GM23338 (cell line): ENCODE measurements around the gene PTPRN2.
A peak's percentile ranks its signal among the peaks of the same experiment; 100 is the strongest.

Source experiments
- CREB1 ChIP-seq: fragments of 250-450 bp; sonication (Bioruptor Pico); IDR thresholded peaks from 2 replicates; pipeline ENCODE4 v1.5.0; 2020; ENCODE audit warnings: low read depth, mild to moderate bottlenecking, moderate library complexity
- CTCF ChIP-seq, 2 experiments: fragments of 200-600 bp in 1 of 2; sonication (generic) in 1 of 2; conservative IDR thresholded peaks; 2 replicates each; pipeline versions ENCODE4 v1.5.1 to v1.6.1; 2016 to 2017; ENCODE audit warnings: antibody characterized with exemption in 2 of 2, low read depth in 2 of 2, mild to moderate bottlenecking in 2 of 2, moderate library complexity in 1 of 2
- EZH2 ChIP-seq: fragments of 200-600 bp; sonication (generic); IDR thresholded peaks from one replicate; pipeline ENCODE4 v1.8.0; 2017; ENCODE audit warnings: antibody characterized with exemption, mild to moderate bottlenecking, low read depth; ENCODE audit not compliant: unreplicated experiment
- EZH2phosphoT487 ChIP-seq: fragments of 200-600 bp; sonication (generic); IDR thresholded peaks from one replicate; pipeline ENCODE4 v1.8.1; 2018; ENCODE audit warnings: antibody characterized with exemption; ENCODE audit not compliant: unreplicated experiment
- JUNB ChIP-seq: IDR thresholded peaks from one replicate; pipeline ENCODE4 v1.6.1; 2016; ENCODE audit warnings: antibody characterized with exemption; ENCODE audit not compliant: unreplicated experiment
- NANOG ChIP-seq: IDR thresholded peaks from 2 replicates; pipeline ENCODE4 v1.6.1; 2016; ENCODE audit warnings: antibody characterized with exemption, borderline replicate concordance
- POLR2AphosphoS5 ChIP-seq: IDR thresholded peaks from 2 replicates; pipeline ENCODE4 v1.6.1; 2016; ENCODE audit warnings: antibody characterized with exemption, low read depth
- REST ChIP-seq: IDR thresholded peaks from one replicate; pipeline ENCODE4 v1.6.1; 2018; ENCODE audit warnings: antibody characterized with exemption; ENCODE audit not compliant: unreplicated experiment
- STAT1 ChIP-seq: IDR thresholded peaks from one replicate; pipeline ENCODE4 v1.6.1; 2016; ENCODE audit warnings: antibody characterized with exemption; ENCODE audit not compliant: unreplicated experiment
- ZNF114 ChIP-seq: fragments of 250-450 bp; sonication (Bioruptor Pico); IDR thresholded peaks from 2 replicates; pipeline ENCODE4 v1.5.0; 2020; ENCODE audit warnings: mild to moderate bottlenecking, moderate library complexity
- ZNF331 ChIP-seq: fragments of 250-450 bp; sonication (Bioruptor Pico); IDR thresholded peaks from 2 replicates; pipeline ENCODE4 v1.5.0; 2020; ENCODE audit warnings: low read depth, mild to moderate bottlenecking, moderate library complexity
- TF ChIP-seq, protein P1 (sequence below): IDR thresholded peaks from 2 replicates; pipeline ENCODE4 v1.6.1; 2016; ENCODE audit warnings: antibody characterized with exemption

DNA sequence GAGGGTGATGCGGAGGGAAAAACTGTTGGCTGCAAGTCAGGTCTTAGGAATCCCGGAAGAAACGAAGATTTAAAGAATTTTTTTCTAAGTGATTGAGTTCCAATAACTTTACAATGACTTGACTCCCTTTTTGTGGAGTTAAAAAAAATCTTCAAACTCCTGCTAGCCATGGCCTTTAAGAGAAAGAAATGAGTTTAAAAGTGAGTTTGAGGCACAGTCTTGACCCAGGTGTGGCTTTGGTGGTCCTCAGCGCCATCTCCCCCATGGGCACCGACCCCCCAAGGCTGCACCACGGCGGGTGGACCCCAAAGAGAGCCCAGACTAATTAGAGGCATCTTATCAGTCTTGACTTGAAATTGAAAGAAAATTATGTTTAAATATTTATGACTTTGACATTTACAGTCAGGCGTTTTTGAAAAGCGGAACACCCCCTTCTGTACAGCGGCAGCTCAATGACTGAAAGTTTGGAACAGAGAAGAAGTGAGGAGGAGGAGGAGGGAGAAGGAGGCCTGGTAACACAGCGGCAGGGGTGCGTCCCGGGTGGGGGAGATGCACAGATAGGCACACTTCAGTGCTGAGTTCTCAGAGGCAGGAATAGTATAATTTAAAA, 901.2 kb downstream of the PTPRN2 start:
- TF ChIP-seq CTCF (conservative IDR thresholded peaks at IDR 0.05; ENCODE audit: low read depth in 2 of 2) (no peak), EZH2 (peak; percentile 38), POLR2AphosphoS5 (no peak), CREB1 (CRISPR knock-in tag) (no peak), EZH2phosphoT487 (no peak), REST (no peak), JUNB (no peak), NANOG (no peak), ZNF331 (CRISPR knock-in tag) (no peak), ZNF114 (CRISPR knock-in tag) (no peak), STAT1 (no peak)
- TF ChIP-seq, protein P1, sequence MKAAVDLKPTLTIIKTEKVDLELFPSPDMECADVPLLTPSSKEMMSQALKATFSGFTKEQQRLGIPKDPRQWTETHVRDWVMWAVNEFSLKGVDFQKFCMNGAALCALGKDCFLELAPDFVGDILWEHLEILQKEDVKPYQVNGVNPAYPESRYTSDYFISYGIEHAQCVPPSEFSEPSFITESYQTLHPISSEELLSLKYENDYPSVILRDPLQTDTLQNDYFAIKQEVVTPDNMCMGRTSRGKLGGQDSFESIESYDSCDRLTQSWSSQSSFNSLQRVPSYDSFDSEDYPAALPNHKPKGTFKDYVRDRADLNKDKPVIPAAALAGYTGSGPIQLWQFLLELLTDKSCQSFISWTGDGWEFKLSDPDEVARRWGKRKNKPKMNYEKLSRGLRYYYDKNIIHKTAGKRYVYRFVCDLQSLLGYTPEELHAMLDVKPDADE: no peak
